ENCODE data around the gene TRIM40. TPM values are rescaled to one million over a fixed set of nuclear protein-coding genes. Genes with fewer than 3 reads are reported as not detected.
A peak's percentile ranks its signal among the peaks of the same experiment; 100 is the strongest.

The TRIM40 gene
- total and polyA plus RNA-seq, 2 of the 13 experiments (the other 11 are each of a cell fraction or from before 2014, with no cell fraction given): 0.58 TPM; not detected in 1

DNA sequence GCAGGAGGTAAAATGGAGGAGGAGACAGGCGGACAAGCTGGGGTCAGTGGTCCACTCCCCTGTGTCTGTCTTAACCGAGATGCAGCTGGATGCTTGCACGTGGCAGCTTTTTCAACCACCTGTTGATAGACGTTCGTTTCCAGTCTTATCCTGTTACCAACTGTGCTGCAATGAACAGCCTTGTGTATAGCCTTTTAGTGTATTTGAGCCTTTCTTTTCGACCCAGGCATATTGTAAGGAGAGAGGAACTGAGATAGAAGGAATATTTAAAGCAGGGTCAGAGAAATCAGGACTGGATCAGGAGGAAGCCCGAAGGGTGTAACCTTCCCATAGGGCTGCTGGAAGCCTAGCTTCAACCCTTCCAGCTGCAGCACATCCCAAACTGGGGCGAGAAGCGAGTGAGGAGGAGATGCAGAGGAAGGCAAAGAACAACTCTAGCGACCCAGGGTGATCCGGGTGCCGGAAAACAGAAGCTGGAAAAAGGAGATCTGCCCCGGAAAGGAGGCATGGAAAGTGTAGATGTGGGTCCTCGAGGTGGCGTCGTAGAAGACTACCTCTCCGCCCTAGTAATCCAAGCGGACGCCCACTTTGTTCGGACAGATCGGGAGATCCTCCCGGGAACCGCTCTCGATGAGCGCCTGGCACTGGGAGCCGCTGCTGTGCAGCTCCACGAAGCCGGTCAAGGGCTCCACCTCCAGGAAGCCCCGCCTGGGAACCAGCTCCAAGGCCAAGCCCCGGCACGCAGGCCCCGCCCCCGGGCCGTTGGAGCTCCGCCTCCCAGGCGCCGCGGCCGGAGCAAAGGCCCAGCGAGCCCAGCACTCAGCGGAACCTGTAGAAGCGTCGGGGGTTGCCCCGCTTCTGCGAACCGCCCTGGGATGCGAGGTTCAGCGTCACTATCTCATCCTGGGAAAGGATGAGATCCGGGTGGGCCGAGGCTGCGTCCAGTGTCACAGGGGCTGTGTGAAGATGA lies 34.2 kb upstream of the TRIM40 start (continued):
- TF ChIP-seq ZFP37 (CRISPR knock-in tag; IDR thresholded peaks at IDR 0.05; ENCODE audit: borderline replicate concordance) (no peak), JUN (CRISPR knock-in tag; IDR thresholded peaks at IDR 0.05) (0 out of 2 replicates have a peak, but pooled peaks have one; percentile 27), RFX3 (CRISPR knock-in tag; IDR thresholded peaks at IDR 0.05) (0 out of 2 replicates have a peak, but pooled peaks have one; percentile 28), MBNL3 (CRISPR knock-in tag; conservative IDR thresholded peaks at IDR 0.05) (no peak), KAT7 (CRISPR knock-in tag; IDR thresholded peaks at IDR 0.05; ENCODE audit: borderline replicate concordance) (peak; percentile 89; the same call in 1 of the 2 replicates), ATF4 (CRISPR knock-in tag; IDR thresholded peaks at IDR 0.05) (no peak), ARID2 (CRISPR knock-in tag; IDR thresholded peaks at IDR 0.05; ENCODE audit: borderline replicate concordance) (0 out of 2 replicates have a peak, but pooled peaks have one; percentile 10), KLF12 (CRISPR knock-in tag; IDR thresholded peaks at IDR 0.05; ENCODE audit: borderline replicate concordance) (peak; percentile 88), ZSCAN30 (CRISPR knock-in tag; IDR thresholded peaks at IDR 0.05) (0 out of 2 replicates have a peak, but pooled peaks have one; percentile 71), POLR2AphosphoS2 (IDR thresholded peaks at IDR 0.05; ENCODE audit: low read depth, low read length) (no peak), HNF4A (CRISPR knock-in tag; IDR thresholded peaks at IDR 0.05) (no peak; the same call in 1 of the 2 replicates), TBP (CRISPR knock-in tag; IDR thresholded peaks at IDR 0.05) (no peak), ELK4 (CRISPR knock-in tag; IDR thresholded peaks at IDR 0.05; ENCODE audit: borderline replicate concordance) (no peak), PRDM10 (CRISPR knock-in tag; IDR thresholded peaks at IDR 0.05; ENCODE audit: low read depth) (peak; percentile 97), E2F5 (CRISPR knock-in tag; conservative IDR thresholded peaks at IDR 0.05) (no peak; the same call in 1 of the 2 replicates), MLLT10 (CRISPR knock-in tag; IDR thresholded peaks at IDR 0.05) (no peak), FOXO4 (CRISPR knock-in tag; conservative IDR thresholded peaks at IDR 0.05) (no peak)
- TF ChIP-seq, protein P1, sequence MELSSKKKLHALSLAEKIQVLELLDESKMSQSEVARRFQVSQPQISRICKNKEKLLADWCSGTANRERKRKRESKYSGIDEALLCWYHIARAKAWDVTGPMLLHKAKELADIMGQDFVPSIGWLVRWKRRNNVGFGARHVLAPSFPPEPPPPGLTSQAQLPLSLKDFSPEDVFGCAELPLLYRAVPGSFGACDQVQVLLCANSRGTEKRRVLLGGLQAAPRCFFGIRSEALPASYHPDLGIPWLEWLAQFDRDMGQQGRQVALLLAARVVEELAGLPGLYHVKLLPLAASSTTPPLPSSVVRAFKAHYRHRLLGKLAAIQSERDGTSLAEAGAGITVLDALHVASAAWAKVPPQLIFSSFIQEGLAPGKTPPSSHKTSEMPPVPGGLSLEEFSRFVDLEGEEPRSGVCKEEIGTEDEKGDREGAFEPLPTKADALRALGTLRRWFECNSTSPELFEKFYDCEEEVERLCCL (CRISPR knock-in tag; IDR thresholded peaks at IDR 0.05; ENCODE audit: borderline replicate concordance): no peak

Data from HepG2 (cell line).